Right ventricle myocardium inferior (tissue), 1 donor: ENCODE results near the gene EML6. TPM values are rescaled to one million over a fixed set of nuclear protein-coding genes. Genes with fewer than 3 reads are reported as not detected.
"Not testable (repeated sequence)": the region's sequence is repeated elsewhere in the genome, so short reads cannot be mapped to it uniquely, and the experiment has no call there.

Experiments
- ATAC-seq: fragments of 200-7000 bp; cut with Tn5 transposase; one replicate; pipeline ENCODE4 v1.9.1; 2020; ENCODE audit warnings: mild to moderate bottlenecking, moderate library complexity
- DNase-seq: peaks from one replicate; pipeline ENCODE4 v3.0.0; 2021; ENCODE audit errors: missing footprints
- intact Hi-C: fragments of 100-400 bp; cut with DNase I; formaldehyde crosslinking; loops from one replicate; pipeline ENCODE4 v1.11.0; 2022
- long read RNA-seq: library from polyadenylated mRNA; unstranded; transcript quantifications from one replicate; pipeline ENCODE4 v2.0.0, GENCODE V29; 2021
- total RNA-seq: library from RNA; stranded (reverse); fragmentation: NEBNext Ultra II Directional; extraction: Animal tissue kit (Norgen Biotek cat#: 25700); gene quantifications from one replicate; pipeline ENCODE4 v1.2.1, GENCODE V29; 2021
- donor health status: DM: no; HTN: yes; CAD: no; lungs with severe emphysema.

Gene EML6
- total RNA-seq = 0.16 TPM
- long read RNA-seq = 0 reads

- DNase-seq (peak; percentile 99), ATAC-seq (peak; percentile 100)
- intact Hi-C loops = loop anchor here (5.0 to 10.0 kb wide), 2 partner anchors 111 to 606 kb away; partner anchors contain the start of gene ACYP2
Measured at GRCh38 chr2:54723131-54723995, at the start of gene EML6. Gene EML6, plus strand, starts transcription at chr2:54723662. Its CDS starts 1,400 bp downstream, at chr2:54725062.

- ATAC-seq = no peak
- DNase-seq = no peak
- intact Hi-C loops = no loop called here
Measured at GRCh38 chr2:54675281-54675680, 48.2 kb upstream of the EML6 start.

DNA sequence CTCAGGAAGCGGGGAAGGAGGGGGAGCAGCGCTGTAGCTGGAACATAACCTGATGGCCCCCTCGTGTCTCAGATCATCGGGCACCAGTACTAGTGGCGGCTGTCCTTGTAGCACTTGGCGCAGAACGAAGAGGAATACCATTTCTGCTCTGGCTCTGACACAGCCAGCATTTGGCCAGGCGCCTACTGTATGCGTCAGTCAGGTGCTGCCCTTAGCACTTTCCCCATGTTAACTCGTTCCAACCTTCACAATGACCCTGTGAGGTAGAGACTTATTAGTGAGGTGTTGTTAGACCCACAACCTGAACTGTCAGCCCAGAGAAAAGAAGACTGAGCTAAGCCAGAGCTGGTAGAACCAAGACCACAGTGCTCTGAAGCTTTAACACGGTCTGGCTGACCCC, 47.7 kb upstream of the EML6 start:
- intact Hi-C loops = no loop called here
- ATAC-seq (peak; percentile 40), DNase-seq (no peak)

- no peak for DNase-seq
- ATAC-seq = no peak
- intact Hi-C loops = no loop called here
Measured at GRCh38 chr2:54676656-54677055, 46.8 kb upstream of the EML6 start.

DNA sequence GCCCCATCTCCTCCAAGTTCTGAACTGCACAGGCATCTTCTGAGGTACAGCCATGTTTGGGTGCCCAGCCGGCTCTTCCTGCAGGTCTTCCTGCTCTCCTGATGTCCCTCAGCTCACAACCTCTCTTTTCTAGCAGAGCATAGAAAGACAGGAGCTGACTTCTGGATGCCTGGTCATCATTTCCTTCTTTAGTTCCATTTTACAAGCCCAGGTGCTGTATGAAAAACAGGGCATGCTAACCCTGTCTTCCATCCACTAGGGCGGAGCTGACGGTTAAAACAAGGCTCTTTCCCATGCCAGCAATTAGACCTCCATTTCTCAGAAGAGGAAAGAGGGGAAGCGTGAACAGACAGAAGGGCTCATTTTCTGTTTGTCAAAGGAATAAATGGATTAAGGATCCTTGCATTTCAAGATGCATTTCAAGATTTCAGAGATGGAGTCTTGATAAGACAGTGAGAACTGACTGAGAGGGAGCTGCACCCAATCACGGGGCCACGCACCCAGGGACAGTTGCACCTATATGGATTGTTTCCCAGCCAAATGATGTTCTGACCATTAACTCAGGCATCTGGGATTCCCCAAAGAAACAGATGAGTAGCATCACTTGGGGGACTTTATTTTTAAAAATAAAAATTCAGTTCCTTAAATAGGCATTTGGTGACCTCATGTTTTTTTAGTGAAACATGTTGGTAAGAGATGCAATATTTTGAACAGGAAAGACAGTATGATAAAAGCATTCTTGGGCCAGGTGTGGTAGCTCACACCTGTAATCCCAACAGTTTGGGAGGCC, 45.8 kb upstream of the EML6 start:
- intact Hi-C loops = no loop called here
- DNase-seq (no peak), ATAC-seq (no peak)

DNA sequence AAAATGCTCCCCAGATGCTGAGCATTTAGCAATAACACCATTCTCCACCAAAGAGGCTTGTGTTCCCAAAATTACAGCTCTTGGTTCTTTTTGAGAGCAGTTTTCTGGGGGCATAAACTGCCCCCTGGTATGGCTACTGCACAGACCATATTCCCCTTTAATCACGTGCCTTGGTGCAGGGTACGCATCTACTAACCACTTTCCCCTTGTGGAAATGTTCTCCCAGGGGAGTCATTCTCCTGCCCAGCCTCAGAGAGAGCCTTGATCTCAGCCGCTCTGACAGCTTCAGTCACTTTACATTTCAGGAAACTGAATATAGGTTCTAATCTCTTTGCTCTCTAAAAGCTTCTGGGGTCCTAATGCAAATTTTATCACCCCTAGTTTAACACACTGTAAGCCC, 44.7 kb upstream of the EML6 start:
- intact Hi-C loops = no loop called here
- ATAC-seq = no peak
- DNase-seq = no peak

DNA sequence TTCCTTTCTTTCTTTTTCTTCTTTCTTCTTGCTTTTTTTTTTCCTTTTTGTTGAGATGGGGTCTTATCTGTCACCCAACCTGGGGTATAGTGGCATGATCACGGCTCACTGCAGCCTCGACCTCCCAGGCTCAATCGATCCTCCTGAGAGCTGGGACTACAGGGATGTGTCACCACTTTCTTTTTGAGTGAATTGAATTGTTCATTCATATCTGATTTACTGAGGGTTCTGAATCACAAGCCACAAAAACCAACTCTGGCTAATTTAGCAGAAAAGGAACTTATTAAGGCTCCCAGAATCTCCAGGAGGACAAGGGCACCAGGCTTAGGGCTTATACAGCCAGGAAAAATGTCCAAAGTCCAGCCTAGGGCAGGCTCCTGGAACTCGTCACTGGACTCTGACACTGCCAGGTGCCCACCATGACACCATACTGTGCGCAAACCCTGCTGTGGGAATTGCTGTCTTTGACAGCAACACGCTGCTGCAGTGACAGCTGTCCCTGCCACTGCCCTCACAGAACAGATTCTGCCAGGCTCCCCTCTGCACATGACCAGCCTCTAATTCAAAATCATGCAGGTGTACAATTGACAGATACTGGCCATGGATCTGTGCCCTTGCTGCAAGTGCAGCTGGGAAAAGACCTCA, 42.9 kb upstream of the EML6 start:
- ATAC-seq = peak; percentile 65
- no peak for DNase-seq
- intact Hi-C loops = no loop called here

GRCh38 chr2:54681416-54681815, 42.0 kb upstream of the EML6 start:
- no peak for ATAC-seq
- DNase-seq = no peak
- intact Hi-C loops = no loop called here

GRCh38 chr2:54683596-54683995, 39.9 kb upstream of the EML6 start:
- ATAC-seq (no peak), DNase-seq (no peak)
- intact Hi-C loops = no loop called here

DNA sequence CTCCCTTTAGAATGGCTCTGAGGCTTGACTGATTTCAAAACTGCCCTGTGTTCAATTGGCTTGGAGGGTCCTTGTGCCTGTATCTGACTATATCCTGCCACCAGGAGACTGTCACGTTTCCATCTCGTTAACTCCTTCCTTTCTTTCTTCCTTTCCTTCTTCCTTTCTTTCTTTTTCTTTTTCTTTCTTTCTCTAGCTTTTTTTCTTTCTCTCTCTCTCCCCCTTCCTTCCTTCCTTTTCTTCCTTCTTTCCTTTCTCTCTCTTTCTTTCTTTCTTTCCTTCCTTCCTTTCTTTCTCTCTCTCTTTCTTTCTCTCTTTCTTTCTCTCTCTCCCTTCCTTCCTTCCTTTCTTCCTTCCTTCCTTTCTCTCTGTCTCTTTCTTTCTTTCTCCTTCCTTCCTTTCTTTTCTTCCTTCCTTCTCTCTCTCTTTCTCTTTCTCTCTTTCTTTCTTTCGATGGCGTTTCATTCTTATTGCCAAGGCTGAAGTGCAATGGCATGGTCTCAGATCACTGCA, 38.1 kb upstream of the EML6 start:
- DNase-seq (no peak), ATAC-seq (no peak)
- intact Hi-C loops = no loop called here

GRCh38 chr2:54687595-54688152, 35.8 kb upstream of the EML6 start:
- ATAC-seq = no peak

DNA sequence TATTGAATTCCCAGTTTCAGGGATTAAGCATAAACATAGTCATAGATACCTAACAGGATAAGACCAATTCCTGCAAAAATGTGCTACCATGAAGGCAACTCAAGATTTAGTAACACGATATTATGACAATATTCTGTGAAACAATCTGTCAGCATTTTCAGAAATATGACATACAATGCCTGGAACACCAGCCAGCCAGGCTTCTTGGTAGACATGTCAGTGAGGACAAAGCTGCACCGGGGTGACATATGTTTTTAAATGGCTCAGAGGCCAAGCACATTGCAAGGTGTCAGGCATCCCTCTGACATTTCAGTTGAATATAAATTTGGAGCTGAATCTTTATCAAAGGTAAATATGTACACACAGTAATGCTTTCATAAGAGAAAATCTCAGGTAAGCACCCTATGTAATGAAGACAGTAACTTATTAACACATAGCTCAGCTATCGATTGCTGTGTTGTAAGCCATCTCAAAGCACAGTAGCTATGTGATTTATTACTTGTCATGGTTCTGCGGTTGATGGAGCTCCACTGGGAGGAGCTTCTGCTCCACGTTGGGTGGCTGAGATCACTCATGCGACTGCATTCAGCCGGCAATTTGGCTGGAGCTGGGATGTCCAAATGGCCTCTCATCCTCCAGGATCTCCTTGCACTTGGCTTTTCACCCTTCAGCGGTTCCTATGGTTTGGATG, 31.9 kb upstream of the EML6 start:
- ATAC-seq (no peak), DNase-seq (no peak)
- intact Hi-C loops = no loop called here

More at GRCh38 chr2:54687595-54688152, 35.8 kb upstream of the EML6 start:
- DNase-seq = no peak
- intact Hi-C loops = no loop called here

- intact Hi-C loops = no loop called here
- no peak for ATAC-seq
Measured at GRCh38 chr2:54692556-54692955, 30.9 kb upstream of the EML6 start.

DNA sequence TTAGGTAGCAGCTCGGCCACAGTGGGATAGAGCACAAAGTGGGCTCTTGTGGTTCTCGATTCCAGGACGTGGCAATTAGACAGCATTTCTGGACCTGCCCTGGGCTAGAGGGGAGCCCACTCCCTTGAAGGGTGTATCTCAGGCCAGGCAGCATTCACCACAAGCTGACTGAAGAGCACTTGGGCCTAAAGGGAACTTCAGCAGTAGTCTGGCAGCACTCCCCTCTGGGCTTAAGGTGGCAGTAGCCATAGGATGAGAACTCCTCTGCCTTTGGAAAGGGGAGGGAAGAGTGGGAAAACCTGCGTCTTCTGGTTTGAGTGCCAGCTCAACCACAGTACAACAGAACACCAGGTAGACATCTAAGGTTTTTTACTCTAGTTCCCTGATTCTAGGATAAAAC, 28.1 kb upstream of the EML6 start:
- DNase-seq = no peak
- no peak for ATAC-seq
- intact Hi-C loops = no loop called here

More at GRCh38 chr2:54692556-54692955, 30.9 kb upstream of the EML6 start:
- no peak for DNase-seq

DNA sequence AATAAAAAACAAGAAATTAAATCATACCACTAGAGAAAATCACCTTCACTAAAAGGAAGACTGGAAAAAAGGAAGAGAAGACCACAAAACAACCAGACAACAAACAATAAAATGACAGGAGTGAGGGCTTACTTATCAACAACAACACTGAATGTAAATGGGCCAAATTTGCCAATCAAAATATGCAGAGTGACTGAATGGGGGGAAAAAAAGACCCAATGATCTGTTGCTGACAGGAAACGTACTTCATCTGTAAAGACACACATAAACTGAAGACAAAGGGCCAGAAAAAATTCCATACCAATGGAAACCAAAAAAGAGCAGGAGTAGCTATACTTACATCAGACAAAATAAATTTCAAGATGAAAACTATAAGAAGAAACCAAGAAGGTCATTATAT, 25.5 kb upstream of the EML6 start:
- intact Hi-C loops = no loop called here
- DNase-seq (no peak), ATAC-seq (no peak)

DNA sequence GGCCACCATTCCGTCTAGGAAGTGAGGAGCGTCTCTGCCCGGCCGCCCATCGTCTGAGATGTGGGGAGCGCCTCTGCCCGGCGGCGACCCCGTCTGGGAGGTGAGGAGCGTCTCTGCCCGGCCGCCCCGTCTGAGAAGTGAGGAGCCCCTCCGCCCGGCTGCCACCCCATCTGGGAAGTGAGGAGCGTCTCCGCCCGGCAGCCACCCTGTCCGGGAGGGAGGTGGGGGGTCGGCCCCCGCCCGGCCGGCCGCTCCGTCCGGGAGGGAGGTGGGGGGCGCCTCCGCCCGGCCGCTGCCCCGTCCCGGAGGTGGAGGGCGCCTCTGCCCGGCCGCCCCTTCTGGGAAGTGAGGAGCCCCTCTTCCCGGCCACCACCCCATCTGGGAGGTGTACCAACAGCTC, 24.5 kb upstream of the EML6 start:
- DNase-seq, intact Hi-C loops, ATAC-seq: not testable (repeated sequence)

GRCh38 chr2:54699665-54700064, 23.8 kb upstream of the EML6 start:
- ATAC-seq = no peak
- DNase-seq = no peak
- intact Hi-C loops = loop anchor here (5.0 to 10.0 kb wide), 3 partner anchors 32 to 595 kb away; no protein-coding TSS in a partner anchor

DNA sequence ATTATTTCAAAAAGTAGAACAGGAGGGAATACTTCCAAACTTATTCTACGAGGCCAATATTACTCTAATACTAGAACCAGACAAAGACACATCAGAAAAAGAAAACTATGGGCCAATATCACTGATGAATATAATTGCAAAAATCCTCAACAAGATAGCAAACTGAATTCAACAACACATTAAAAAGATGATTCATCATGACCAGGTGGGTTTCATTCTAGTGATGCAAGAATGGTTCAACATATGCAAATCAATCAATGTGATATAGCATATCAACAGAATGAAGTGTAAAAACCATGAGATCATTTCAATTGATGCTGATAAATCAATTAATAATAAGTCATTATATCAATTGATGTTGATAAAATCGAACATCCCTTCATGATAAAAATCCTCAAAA, 22.4 kb upstream of the EML6 start:
- intact Hi-C loops = loop anchor here (5.0 to 10.0 kb wide), 3 partner anchors 34 to 596 kb away; no protein-coding TSS in a partner anchor
- ATAC-seq (no peak), DNase-seq (no peak)
